ENCODE results near the gene ASTN2.

ASTN2 gene, protein sequence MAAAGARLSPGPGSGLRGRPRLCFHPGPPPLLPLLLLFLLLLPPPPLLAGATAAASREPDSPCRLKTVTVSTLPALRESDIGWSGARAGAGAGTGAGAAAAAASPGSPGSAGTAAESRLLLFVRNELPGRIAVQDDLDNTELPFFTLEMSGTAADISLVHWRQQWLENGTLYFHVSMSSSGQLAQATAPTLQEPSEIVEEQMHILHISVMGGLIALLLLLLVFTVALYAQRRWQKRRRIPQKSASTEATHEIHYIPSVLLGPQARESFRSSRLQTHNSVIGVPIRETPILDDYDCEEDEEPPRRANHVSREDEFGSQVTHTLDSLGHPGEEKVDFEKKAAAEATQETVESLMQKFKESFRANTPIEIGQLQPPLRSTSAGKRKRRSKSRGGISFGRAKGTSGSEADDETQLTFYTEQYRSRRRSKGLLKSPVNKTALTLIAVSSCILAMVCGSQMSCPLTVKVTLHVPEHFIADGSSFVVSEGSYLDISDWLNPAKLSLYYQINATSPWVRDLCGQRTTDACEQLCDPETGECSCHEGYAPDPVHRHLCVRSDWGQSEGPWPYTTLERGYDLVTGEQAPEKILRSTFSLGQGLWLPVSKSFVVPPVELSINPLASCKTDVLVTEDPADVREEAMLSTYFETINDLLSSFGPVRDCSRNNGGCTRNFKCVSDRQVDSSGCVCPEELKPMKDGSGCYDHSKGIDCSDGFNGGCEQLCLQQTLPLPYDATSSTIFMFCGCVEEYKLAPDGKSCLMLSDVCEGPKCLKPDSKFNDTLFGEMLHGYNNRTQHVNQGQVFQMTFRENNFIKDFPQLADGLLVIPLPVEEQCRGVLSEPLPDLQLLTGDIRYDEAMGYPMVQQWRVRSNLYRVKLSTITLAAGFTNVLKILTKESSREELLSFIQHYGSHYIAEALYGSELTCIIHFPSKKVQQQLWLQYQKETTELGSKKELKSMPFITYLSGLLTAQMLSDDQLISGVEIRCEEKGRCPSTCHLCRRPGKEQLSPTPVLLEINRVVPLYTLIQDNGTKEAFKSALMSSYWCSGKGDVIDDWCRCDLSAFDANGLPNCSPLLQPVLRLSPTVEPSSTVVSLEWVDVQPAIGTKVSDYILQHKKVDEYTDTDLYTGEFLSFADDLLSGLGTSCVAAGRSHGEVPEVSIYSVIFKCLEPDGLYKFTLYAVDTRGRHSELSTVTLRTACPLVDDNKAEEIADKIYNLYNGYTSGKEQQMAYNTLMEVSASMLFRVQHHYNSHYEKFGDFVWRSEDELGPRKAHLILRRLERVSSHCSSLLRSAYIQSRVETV (N-terminal part only)

DNA sequence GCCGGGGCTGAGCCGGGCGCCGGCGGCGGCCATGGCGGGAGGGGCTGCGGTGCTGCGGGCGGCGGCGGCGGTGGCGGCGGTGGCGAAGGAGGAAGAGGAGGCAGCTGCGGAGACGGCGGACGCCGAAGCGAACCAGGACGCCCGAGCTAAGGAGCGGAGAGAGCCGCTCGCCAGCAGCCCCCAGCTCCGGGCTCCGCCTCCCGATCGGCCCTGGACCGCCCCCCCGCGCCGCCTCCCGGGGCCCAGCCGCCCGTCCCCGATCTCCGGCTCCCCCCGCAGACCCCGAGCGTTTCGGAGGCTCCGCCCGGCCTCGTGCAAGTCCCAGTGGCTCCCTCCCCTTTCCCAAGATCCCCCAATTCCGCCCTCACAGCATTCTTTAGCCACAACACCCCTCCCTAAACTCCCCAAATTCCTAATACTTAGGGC, at the start of gene ASTN2:
ASTN2 (minus strand) TSS at position 152 of the 426 bp plus-strand sequence; CDS start at position 33, 119 bp downstream.
- Mint-ChIP-seq H3K4me1 (peaks cover 4% of the 10 kb centered on the region), H3K36me3 (no peaks in the 10 kb centered on the region), H3K27ac (no peak within 1 kb of the TSS), H3K9me3 (no peaks in the 10 kb centered on the region), H3K4me3 (no peak within 1 kb of the TSS), H3K27me3 (peaks cover 22% of the 10 kb centered on the region)

DNA sequence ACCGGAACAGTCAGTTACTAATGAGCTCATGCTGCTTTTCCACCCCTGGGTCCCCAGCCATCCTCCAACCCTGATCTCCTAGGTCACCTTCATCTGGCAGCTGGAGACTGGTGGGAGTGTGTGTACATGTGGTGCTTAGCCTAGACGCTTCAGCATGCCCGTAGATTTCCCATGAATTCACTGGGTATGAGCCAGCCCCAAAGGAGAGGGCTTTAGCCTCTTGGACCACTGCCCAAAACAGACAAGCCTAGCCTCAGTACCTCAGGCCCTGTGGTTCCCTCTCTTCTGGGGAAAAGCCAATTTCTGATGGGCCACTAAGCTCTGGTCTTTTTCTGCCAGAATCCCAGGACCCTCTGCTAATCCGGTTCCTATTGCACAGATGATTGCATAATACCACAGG, 48.0 kb upstream of the ASTN2 start:
- Mint-ChIP-seq H3K27ac (no peak overlapping the region), H3K27me3 (no peaks in the 10 kb centered on the region), H3K9me3 (peaks cover 5% of the 10 kb centered on the region), H3K36me3 (no peaks in the 10 kb centered on the region), H3K4me1 (no peaks in the 10 kb centered on the region), H3K4me3 (no peak overlapping the region)

DNA sequence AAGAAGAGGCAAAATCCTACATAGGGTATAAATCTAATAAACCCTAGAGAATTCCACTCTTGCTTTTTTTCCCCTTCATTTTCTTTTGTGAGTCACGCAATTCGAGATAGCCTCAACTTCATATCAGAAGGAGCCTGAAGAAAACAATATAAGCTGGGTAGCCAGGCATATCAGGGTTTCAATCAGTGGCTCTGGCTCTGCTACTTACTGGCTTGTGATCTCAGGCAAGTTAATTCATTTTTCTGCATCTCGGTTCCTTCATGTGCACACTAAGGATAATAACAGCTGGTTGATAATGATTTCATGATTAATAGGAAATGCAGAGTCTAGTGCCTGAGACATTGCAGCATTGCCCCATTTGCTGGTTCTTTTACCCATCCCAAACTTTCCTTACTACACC, 46.5 kb upstream of the ASTN2 start:
- Mint-ChIP-seq H3K4me3 (no peak overlapping the region), H3K27me3 (no peaks in the 10 kb centered on the region), H3K36me3 (no peaks in the 10 kb centered on the region), H3K4me1 (no peaks in the 10 kb centered on the region), H3K9me3 (peaks cover 6% of the 10 kb centered on the region), H3K27ac (no peak overlapping the region)

DNA sequence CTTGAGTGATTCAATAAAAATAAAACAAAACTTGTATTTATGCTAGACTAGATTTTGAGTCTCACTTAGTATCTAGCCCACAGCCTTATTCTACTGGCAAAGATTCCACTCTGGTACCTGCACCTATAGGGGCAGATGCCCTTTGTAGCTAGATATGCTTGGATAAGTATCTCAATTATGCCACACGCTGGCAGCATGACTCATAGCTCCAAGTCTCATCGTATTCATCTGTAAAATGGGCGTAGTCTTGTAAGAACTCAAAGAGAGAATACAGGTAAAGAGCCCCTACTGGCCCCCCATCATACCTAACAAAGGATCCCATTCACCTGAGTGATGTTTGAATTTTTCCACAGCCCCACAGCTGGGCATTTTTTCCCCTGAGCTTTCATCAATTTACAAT, 45.9 kb upstream of the ASTN2 start:
- H3K27ac Mint-ChIP-seq, result no peak overlapping the region

DNA sequence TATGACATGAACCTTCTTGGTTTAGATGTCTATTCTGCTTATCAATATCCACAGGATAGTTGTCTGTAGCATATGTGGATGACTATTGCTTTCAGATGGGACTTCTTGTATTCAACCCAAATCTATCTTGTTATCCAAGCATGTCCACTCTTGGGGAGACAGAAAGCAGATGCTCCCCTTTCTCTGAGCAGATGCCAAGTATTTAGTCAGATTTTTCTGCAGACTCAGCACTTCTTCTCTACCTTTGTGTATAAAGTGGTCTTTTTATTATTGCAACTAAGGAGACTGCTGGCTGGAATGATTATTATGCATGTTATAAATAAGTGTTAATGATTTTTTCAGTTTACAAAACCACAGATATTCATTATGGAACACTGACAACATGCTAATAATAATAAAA, 45.1 kb upstream of the ASTN2 start:
- H3K4me3 Mint-ChIP-seq, result no peak overlapping the region
- H3K27me3 Mint-ChIP-seq, result no peaks in the 10 kb centered on the region
- no peaks in the 10 kb centered on the region for H3K36me3 Mint-ChIP-seq
- no peaks in the 10 kb centered on the region for H3K4me1 Mint-ChIP-seq
- H3K9me3 Mint-ChIP-seq, result peaks cover 6% of the 10 kb centered on the region
- no peak overlapping the region for H3K27ac Mint-ChIP-seq

More for the DNA sequence above, 45.9 kb upstream of the ASTN2 start:
- Mint-ChIP-seq H3K4me3 (no peak overlapping the region), H3K9me3 (peaks cover 6% of the 10 kb centered on the region), H3K36me3 (no peaks in the 10 kb centered on the region), H3K4me1 (no peaks in the 10 kb centered on the region), H3K27me3 (no peaks in the 10 kb centered on the region)

DNA sequence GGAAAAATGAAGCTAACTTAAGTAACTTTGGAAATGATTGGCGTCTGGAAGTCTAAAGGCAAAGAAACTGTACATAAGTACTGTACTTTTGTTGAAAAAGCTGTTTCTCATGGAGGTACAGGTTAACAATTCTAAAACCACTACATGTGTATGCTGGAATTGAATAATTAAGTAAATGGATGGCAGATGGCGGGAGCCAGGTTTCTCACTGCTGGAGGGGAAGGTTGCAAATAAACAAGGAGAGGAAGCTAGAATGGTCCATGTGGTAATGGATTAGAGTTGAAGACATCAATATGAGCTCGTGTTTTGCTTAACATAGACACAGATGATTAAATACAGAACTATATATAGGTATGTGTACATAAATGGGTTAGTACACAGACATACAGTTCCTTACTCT, 43.2 kb upstream of the ASTN2 start:
- H3K4me1 Mint-ChIP-seq, result no peaks in the 10 kb centered on the region
- H3K36me3 Mint-ChIP-seq, result no peaks in the 10 kb centered on the region
- H3K9me3 Mint-ChIP-seq, result peaks cover 6% of the 10 kb centered on the region
- H3K4me3 Mint-ChIP-seq, result no peak overlapping the region
- H3K27ac Mint-ChIP-seq, result no peak overlapping the region
- H3K27me3 Mint-ChIP-seq, result no peaks in the 10 kb centered on the region

DNA sequence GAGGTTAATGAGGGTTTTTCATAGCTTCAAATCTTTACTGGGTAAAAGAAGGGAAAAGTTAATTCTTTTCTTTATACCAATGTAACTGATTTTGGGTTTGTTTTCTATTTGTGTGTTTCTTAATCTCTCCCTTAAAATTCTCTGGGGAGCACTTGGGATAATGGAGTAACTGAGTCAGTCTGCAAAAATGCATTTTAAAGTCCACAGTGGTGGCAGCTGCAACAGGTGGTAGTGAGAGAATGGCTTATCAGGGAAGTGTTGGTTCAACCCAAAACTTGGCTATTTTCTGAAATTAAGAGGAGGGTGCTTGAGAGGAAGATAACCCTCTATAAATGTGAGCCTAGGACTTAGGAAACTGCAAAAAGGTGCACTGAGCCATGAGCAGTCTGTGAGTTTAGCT, 39.9 kb upstream of the ASTN2 start:
- Mint-ChIP-seq H3K27me3 (no peaks in the 10 kb centered on the region), H3K4me3 (no peak overlapping the region), H3K27ac (no peak overlapping the region), H3K36me3 (no peaks in the 10 kb centered on the region), H3K9me3 (peaks cover 6% of the 10 kb centered on the region), H3K4me1 (no peaks in the 10 kb centered on the region)

DNA sequence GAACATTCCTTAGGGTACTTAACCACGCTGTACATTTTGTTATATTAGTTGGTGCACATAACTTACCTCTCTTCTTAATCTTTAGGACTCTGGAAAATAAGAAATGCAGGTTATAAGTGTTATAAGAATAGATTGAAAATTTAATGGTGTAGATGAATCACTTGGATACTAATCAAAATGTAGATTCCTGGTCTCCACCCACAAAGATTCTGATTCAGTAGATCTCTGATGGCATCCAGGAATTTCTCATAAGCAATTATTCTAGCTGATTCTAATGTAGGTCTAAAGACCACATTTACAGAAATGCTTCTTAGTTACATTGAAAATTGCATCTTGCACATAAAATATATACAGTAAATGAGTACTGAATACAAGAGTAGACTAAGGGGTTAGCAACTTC, 38.9 kb upstream of the ASTN2 start:
- Mint-ChIP-seq H3K36me3 (no peaks in the 10 kb centered on the region), H3K9me3 (peaks cover 6% of the 10 kb centered on the region), H3K4me1 (no peaks in the 10 kb centered on the region), H3K4me3 (no peak overlapping the region), H3K27me3 (no peaks in the 10 kb centered on the region), H3K27ac (no peak overlapping the region)

DNA sequence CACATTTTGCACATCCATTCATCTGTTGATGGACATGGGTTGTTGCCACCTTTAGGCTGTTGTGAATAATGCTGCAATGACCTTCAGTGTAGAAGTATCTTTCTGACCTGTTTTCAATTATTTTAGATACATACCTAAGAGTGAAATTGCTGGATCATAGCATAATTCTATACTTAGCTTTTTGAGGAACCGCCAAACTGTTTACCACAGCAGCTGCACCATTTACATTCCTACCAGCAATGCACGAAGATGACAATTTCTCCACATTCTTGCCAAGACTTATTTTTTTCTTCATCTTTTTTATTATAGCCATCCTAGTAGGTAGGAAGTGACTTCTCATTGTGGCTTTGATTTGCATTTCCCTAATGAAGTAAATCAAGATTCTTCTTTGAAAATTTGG, 36.5 kb upstream of the ASTN2 start:
- H3K4me1 Mint-ChIP-seq, result no peaks in the 10 kb centered on the region
- no peak overlapping the region for H3K27ac Mint-ChIP-seq
- no peaks in the 10 kb centered on the region for H3K9me3 Mint-ChIP-seq
- no peak overlapping the region for H3K4me3 Mint-ChIP-seq
- H3K27me3 Mint-ChIP-seq, result no peaks in the 10 kb centered on the region
- no peaks in the 10 kb centered on the region for H3K36me3 Mint-ChIP-seq

DNA sequence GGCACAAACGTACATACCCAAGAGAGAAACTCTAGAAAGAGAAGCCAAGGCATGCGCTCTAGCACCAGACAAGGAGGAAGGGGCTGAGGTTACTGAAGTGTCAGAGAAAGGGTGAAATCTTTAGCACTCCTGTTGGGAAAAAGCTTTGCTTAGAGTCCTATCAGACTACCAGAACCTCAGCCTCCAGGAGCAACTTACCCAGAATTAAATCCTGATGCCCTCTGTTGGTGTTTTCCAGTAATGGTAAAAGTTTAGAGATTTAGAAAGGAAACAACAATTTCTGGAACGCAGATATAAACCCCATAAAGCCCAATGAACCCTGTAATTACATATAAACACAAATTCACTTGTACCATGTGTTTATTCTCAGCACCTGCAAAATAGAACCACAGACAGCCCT, 33.2 kb upstream of the ASTN2 start:
- H3K9me3 Mint-ChIP-seq, result no peaks in the 10 kb centered on the region
- no peak overlapping the region for H3K27ac Mint-ChIP-seq
- H3K27me3 Mint-ChIP-seq, result no peaks in the 10 kb centered on the region
- H3K4me3 Mint-ChIP-seq, result no peak overlapping the region
- no peaks in the 10 kb centered on the region for H3K4me1 Mint-ChIP-seq
- H3K36me3 Mint-ChIP-seq, result no peaks in the 10 kb centered on the region

DNA sequence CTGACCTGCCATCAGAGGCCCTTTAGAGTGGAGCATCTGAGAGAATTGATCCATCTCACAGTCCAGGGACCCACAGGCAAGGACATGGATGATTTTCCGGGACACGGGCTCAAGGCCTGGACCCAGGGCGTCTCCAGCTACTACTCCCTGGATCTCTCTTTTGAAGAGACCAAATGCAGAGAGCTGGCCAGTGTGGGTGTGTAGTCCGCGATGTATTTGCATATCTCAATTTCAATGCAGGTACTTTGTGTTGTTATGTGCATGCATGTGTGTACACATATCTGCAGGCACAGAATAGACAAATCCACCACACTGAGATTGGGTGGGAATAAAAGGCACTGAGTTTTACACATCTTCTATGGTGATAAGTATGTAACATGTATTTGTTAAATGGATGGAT, 30.8 kb upstream of the ASTN2 start:
- H3K4me1 Mint-ChIP-seq, result no peaks in the 10 kb centered on the region
- H3K27ac Mint-ChIP-seq, result no peak overlapping the region
- H3K27me3 Mint-ChIP-seq, result no peaks in the 10 kb centered on the region
- H3K4me3 Mint-ChIP-seq, result no peak overlapping the region
- H3K36me3 Mint-ChIP-seq, result no peaks in the 10 kb centered on the region
- no peaks in the 10 kb centered on the region for H3K9me3 Mint-ChIP-seq

DNA sequence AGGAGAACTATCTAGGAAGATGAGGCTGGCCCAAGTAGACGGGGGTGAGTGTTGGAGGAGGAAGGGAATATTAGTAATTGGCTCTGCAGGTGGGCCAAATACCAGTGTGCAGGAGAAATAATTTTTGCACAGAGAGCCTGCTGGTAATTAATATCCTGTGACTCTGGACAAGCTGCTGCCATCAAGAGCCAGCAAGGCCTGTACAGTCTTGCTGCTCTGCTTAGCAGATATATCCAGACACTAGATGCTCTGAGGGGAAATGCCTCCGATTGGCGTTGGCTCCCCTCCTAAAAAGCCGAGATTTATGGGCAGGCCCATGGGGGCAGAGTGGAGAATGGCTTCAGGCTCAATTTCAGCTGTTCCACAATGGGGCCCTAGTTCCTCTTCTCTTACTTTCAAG, 29.6 kb upstream of the ASTN2 start:
- Mint-ChIP-seq H3K9me3 (no peaks in the 10 kb centered on the region), H3K4me1 (no peaks in the 10 kb centered on the region), H3K27ac (no peak overlapping the region), H3K27me3 (no peaks in the 10 kb centered on the region), H3K4me3 (no peak overlapping the region), H3K36me3 (no peaks in the 10 kb centered on the region)

DNA sequence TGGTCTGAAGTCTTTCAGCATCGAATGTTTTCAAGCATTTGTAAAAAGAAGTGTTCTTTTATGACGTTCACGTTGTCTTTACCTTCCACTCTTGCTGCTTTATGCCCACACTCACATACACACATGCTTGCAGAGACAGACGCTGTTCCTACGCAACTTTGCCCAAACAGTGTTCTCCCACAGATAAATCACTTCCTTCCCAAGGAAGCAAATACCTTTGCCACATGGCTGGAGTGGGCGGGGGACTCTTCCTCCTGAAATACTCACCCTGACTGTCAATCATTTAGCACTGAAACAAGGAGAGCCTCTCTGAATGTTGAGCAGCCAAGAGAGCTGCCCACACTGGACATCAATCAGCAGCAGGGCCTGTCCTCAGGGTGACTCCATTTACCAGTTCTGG, 22.4 kb upstream of the ASTN2 start:
- peaks cover 2% of the 10 kb centered on the region for H3K27me3 Mint-ChIP-seq
- H3K4me1 Mint-ChIP-seq, result no peaks in the 10 kb centered on the region
- no peaks in the 10 kb centered on the region for H3K9me3 Mint-ChIP-seq
- no peak overlapping the region for H3K27ac Mint-ChIP-seq
- no peaks in the 10 kb centered on the region for H3K36me3 Mint-ChIP-seq
- H3K4me3 Mint-ChIP-seq, result no peak overlapping the region

DNA sequence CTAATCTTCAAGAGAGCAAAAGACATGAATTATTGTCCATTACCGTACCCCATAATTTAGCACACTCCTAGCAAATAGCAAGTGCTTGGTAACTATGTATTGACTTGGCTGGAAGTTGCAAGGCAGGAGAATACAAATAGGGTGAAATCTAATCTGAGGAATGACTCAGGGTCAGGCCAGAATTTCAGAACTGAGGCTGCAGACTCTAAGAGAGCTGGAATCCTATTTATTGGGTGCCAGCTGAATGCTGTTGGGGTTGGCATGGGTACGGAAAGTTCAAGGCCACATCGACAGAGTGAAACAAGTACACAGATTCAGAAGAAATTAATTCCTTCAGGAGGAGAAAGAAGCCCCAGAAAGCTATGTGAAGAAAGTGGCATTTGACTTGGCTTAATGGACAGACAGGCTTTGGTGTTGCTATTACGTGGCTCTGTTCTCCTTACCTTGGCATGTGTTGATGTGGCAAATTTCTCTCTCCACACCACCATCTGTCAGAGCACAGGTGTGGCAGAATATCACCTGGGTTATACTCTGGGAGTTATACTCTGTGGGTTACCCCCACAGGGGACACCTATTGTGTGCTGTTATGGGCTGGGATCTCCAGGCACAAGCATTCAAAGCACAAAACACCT, 20.9 kb upstream of the ASTN2 start:
- H3K4me3 Mint-ChIP-seq, result no peak overlapping the region
- no peaks in the 10 kb centered on the region for H3K4me1 Mint-ChIP-seq
- H3K27ac Mint-ChIP-seq, result no peak overlapping the region
- no peaks in the 10 kb centered on the region for H3K9me3 Mint-ChIP-seq
- peaks cover 2% of the 10 kb centered on the region for H3K27me3 Mint-ChIP-seq
- no peaks in the 10 kb centered on the region for H3K36me3 Mint-ChIP-seq

DNA sequence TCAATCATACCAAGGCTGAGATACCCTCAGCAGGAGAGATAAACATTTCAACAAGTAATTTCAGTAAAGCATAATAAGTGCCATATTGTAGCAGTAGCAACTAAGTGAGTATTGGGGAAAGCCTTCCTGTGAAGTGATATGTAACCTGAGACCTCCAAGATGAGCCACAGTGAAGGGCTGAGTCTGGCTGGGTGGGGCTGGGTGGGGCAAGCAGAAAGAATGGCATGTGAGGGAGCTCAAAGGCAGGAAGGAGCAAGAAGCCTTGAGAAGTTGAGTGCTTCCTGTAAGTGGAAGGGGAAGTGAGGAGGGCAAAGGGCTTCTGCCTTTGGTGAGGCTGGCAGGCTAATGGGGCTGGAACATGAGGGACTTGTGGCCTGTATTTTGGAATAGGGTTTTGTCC, 19.7 kb upstream of the ASTN2 start:
- peaks cover 2% of the 10 kb centered on the region for H3K27me3 Mint-ChIP-seq
- no peaks in the 10 kb centered on the region for H3K4me1 Mint-ChIP-seq
- no peaks in the 10 kb centered on the region for H3K9me3 Mint-ChIP-seq

More for the DNA sequence above, 19.7 kb upstream of the ASTN2 start:
- H3K36me3 Mint-ChIP-seq, result no peaks in the 10 kb centered on the region
- H3K4me3 Mint-ChIP-seq, result no peak overlapping the region
- no peak overlapping the region for H3K27ac Mint-ChIP-seq

All from activated naive CD4-positive, alpha-beta T cell treated with anti-CD3 and anti-CD28 coated beads, Interleukin-2, amount 50 U/mL, for 24 hours (primary cell).